ENCODE measurements around the gene COG2.

The COG2 gene

DNA sequence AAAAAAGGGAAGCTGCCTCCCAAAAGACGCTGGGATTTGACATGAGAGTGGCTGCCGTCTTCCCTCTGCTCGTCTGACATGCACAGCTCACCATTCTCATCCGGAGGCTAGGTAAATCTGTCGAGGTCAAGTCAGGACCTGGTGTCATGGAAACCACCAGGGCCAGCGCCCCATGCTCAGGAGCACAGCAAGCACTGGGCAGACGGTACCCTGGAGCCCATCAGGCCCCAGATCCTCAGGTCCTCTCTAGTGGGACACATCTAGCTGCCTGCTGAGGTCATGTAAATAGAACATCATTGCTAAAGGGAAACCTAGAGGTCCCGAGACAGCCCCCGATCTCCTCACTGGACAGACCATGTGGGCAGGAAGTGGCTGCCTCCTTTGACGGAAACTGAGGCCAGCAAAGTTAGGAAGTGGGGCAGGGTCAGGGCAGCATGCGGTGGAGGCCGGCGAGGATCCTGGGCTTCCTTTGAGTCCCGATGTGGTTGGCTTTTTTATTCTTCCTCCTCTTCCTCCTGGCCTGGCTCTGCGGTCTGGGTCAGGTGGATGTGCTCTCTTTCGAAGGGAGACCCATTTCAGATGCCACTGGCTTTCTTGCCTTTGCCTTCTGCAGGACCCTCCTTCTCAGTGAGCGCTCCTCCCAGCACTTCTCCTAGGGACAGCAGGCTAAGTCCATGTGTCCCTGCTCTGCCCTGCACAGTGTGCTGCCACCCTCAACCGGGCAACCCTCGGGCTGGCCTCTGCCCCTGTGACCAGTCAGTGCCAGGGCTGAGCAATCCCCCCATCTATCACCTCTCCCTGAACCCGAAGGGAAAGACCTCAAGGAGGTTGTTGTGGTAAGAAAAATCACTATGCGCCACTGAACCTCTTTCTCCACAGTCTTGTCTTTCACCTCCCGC, 65.7 kb downstream of the COG2 start:
- Histone ChIP-seq H3K36me3 (ENCODE audit: control insufficient read depth, insufficient read depth, low read length) (no peaks in the 10 kb centered on the region), H3K4me1 (ENCODE audit: control insufficient read depth, insufficient read depth, low read length, poor library complexity, severe bottlenecking) (no peaks in the 10 kb centered on the region), H3K27ac (ENCODE audit: low read depth, low read length, severe bottlenecking) (no peak overlapping the region), H3K9me3 (ENCODE audit: control insufficient read depth, low read length) (no peaks in the 10 kb centered on the region), H3K4me3 (ENCODE audit: extremely low read depth, insufficient read depth, low read length, poor library complexity, severe bottlenecking) (no peak overlapping the region)
- 91 to 93% methylated on average over 18 of the region's 22 CpGs for WGBS, 2 experiments (ENCODE audit: insufficient coverage in 2 of 2)

DNA sequence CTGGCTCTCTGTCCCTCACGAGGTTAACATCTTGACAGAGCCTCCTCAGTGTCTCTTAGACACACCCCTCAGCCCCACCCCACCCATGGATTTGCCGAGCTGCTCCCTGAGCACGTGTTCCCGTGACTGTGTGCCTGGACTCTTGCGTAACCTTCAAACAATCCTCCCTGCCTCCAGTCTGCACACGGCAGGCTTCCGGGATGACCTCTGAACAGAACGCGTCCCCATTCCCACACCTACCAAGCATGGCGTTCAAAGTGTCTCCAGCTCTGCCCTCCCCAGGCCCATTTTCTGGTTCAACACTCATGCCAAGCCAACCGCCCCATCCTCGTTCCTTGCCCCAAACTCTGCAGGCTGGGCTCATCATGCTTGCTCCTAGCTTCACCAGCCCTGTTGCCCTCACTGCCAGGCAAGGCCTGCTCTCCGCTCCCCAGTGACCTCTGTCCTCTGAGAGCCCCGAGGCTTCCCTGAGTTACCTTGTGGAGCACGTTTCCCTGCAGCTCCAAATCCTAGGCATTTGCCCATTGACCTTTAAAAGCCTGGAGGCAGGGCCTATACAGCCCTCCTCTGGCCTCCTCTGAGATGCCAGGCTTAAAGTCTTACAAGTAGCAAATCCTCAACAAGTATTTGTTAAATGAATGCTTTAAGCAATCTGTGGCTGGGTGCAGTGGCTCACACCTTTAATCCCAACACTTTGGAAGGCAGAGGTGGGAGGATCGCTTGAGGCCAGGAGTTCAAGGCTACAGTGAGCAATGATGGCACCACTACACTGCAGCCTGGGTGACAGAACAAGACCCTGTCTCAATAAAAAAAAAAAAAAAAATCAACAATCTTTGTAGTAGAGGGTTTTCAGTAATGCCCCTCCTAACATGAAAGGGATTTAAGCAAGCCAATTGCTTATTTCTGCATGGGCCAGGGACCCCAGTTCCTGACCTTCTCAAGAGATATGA, 66.6 kb downstream of the COG2 start:
- Histone ChIP-seq H3K4me3 (ENCODE audit: extremely low read depth, insufficient read depth, low read length, poor library complexity, severe bottlenecking) (no peak overlapping the region), H3K27ac (ENCODE audit: low read depth, low read length, severe bottlenecking) (no peak overlapping the region), H3K36me3 (ENCODE audit: control insufficient read depth, insufficient read depth, low read length) (no peaks in the 10 kb centered on the region), H3K4me1 (ENCODE audit: control insufficient read depth, insufficient read depth, low read length, poor library complexity, severe bottlenecking) (peaks cover 3% of the 10 kb centered on the region), H3K9me3 (ENCODE audit: control insufficient read depth, low read length) (no peaks in the 10 kb centered on the region)
- 87 to 92% methylated on average over 14 to 15 of the region's 16 CpGs for WGBS, 2 experiments (ENCODE audit: insufficient coverage in 2 of 2)

DNA sequence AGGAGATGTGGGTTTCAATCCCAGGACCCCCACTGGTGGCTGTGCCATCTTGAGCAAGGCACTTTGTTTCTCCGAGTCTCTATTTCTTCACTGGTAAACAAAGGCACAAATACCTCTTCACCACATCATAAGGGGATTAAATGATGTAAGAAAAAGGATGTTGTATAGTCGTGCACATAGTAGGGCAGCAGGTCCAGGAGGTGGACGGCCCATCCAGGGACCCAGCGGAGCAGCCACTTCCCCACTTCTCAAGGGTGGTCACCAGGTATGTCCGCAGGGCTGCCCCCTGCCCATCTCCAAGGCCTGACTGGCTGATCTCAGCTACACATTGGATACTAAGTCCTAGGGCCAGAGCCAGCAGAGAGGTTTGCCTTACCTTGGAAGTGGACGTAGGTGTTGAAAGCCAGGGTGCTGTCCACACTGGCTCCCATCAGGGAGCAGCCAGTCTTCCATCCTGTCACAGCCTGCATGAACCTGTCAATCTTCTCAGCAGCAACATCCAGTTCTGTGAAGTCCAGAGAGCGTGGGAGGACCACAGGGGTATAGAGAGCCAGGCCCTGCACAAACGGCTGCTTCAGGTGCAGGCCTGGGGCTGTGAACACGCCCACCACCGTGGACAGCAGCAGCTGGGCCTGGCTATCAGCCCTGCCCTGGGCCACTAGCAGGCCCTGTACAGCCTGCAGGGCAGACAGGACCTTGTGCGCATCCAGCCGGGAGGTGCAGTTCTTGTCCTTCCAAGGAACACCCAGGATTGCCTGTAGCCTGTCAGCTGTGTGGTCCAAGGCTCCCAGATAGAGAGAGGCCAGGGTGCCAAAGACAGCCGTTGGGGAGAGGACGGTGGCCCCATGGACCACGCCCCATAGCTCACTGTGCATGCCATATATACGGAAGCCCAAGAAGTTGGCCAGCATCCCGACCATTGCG, 67.6 kb downstream of the COG2 start:
- Histone ChIP-seq H3K27ac (ENCODE audit: low read depth, low read length, severe bottlenecking) (no peak overlapping the region), H3K36me3 (ENCODE audit: control insufficient read depth, insufficient read depth, low read length) (no peaks in the 10 kb centered on the region), H3K4me3 (ENCODE audit: extremely low read depth, insufficient read depth, low read length, poor library complexity, severe bottlenecking) (no peak overlapping the region), H3K4me1 (ENCODE audit: control insufficient read depth, insufficient read depth, low read length, poor library complexity, severe bottlenecking) (peaks cover 9% of the 10 kb centered on the region), H3K9me3 (ENCODE audit: control insufficient read depth, low read length) (no peaks in the 10 kb centered on the region)
- 88 to 92% methylated on average over 15 to 16 of the region's 18 CpGs for WGBS, 2 experiments (ENCODE audit: insufficient coverage in 2 of 2)

DNA sequence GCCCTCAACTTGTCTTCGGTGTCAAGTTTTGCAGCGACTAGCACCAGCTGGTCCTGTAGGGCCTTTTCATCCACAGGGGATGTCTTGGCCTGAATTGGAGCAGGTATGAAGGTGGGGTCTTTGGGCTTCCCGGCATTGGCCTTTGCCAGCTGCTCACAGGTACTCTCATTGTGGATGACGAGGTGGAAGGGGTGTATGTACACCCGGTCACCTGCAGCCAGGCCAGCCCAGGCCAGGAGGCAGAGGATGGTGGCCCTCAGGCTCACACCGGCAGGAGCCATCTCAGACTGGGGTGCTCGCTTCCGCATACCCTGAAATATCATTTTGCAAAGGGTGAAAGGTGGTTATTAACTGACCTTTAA, 68.2 kb downstream of the COG2 start:
- H3K4me3 ChIP-seq (ENCODE audit: extremely low read depth, insufficient read depth, low read length, poor library complexity, severe bottlenecking) = no peak overlapping the region
- no peaks in the 10 kb centered on the region for H3K36me3 ChIP-seq (ENCODE audit: control insufficient read depth, insufficient read depth, low read length)
- peaks cover 9% of the 10 kb centered on the region for H3K4me1 ChIP-seq (ENCODE audit: control insufficient read depth, insufficient read depth, low read length, poor library complexity, severe bottlenecking)
- H3K9me3 ChIP-seq (ENCODE audit: control insufficient read depth, low read length) = no peaks in the 10 kb centered on the region
- WGBS, 2 experiments (ENCODE audit: insufficient coverage in 2 of 2) = 93 to 98% methylated on average over 5 to 8 of the region's 8 CpGs
- no peak overlapping the region for H3K27ac ChIP-seq (ENCODE audit: low read depth, low read length, severe bottlenecking)

DNA sequence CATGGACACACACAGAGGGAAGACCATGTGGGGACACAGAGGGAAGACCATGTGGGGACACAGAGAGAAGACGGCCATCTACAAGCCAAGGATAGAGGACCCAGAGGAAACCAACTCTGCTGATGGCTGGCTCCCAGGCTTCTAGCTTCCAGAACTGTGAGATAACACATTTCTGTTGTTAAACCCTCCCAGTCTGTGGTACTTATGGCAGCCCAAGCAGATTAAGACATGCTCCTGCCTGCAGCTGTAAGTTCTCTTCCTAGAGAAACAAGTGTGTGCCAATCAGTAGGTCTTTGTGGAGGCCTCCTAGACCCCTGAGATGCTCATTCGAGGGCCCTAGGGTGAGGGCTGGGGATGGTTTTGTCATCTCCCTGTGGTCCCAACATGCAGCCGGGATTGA, 69.0 kb downstream of the COG2 start:
- peaks cover 9% of the 10 kb centered on the region for H3K4me1 ChIP-seq (ENCODE audit: control insufficient read depth, insufficient read depth, low read length, poor library complexity, severe bottlenecking)
- H3K9me3 ChIP-seq (ENCODE audit: control insufficient read depth, low read length) = no peaks in the 10 kb centered on the region
- WGBS, 2 experiments (ENCODE audit: insufficient coverage in 2 of 2) = 83 to 94% methylated on average over 1 to 3 of the region's 3 CpGs
- no peak overlapping the region for H3K27ac ChIP-seq (ENCODE audit: low read depth, low read length, severe bottlenecking)
- H3K4me3 ChIP-seq (ENCODE audit: extremely low read depth, insufficient read depth, low read length, poor library complexity, severe bottlenecking) = no peak overlapping the region
- H3K36me3 ChIP-seq (ENCODE audit: control insufficient read depth, insufficient read depth, low read length) = no peaks in the 10 kb centered on the region

DNA sequence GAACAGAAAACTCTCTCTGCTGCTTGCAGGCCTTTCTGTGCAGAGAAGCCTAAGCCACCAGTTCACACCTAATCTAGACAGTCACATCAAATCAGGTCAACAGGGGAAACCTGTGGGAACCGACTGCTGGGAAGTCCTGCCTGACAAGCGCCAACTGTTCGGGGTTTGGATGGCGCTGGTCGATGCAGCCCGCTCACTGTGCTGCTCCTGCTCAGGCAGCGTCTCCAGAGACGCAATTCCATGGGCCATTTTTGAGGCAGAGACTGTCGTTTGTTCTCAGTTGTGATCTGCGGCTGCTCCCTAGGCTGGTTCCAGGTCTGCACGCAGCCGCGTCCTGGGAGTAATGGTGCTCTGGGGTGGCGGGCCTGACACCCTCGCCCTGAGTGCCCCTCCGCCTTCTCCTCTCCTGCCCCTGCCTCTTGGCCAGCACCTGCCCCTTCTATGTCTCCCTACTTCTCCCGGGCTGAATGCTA, 70.2 kb downstream of the COG2 start:
- H3K4me3 ChIP-seq (ENCODE audit: extremely low read depth, insufficient read depth, low read length, poor library complexity, severe bottlenecking) = no peak overlapping the region
- H3K4me1 ChIP-seq (ENCODE audit: control insufficient read depth, insufficient read depth, low read length, poor library complexity, severe bottlenecking) = peaks cover 9% of the 10 kb centered on the region
- H3K27ac ChIP-seq (ENCODE audit: low read depth, low read length, severe bottlenecking) = no peak overlapping the region
- no peaks in the 10 kb centered on the region for H3K9me3 ChIP-seq (ENCODE audit: control insufficient read depth, low read length)
- 87 to 90% methylated on average over 11 to 17 of the region's 17 CpGs for WGBS, 2 experiments (ENCODE audit: insufficient coverage in 2 of 2)
- H3K36me3 ChIP-seq (ENCODE audit: control insufficient read depth, insufficient read depth, low read length) = no peaks in the 10 kb centered on the region

DNA sequence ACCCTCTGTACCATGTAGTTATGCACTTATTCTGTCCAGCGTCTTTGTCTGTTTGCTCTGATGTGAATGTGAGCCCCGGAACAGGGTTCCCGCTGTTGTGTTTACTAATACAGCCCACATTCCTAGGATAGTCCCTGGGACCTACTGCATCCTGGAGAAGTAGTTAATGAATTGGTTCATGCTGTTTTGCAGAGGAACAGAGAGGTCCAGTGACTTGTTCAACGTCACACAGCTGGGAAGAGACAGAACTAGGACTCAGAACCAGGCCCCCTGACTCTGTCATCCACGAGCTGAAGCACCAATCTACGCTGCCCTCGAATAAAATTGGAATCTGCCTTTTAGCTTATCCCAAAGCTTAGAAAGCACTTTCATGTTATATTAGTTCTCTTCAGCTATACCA, 70.9 kb downstream of the COG2 start:
- Histone ChIP-seq H3K4me3 (ENCODE audit: extremely low read depth, insufficient read depth, low read length, poor library complexity, severe bottlenecking) (no peak overlapping the region), H3K27ac (ENCODE audit: low read depth, low read length, severe bottlenecking) (no peak overlapping the region), H3K4me1 (ENCODE audit: control insufficient read depth, insufficient read depth, low read length, poor library complexity, severe bottlenecking) (peaks cover 9% of the 10 kb centered on the region), H3K36me3 (ENCODE audit: control insufficient read depth, insufficient read depth, low read length) (no peaks in the 10 kb centered on the region), H3K9me3 (ENCODE audit: control insufficient read depth, low read length) (no peaks in the 10 kb centered on the region)
- WGBS, 2 experiments (ENCODE audit: insufficient coverage in 2 of 2) = 80 to 86% methylated on average over 5 to 7 of the region's 7 CpGs

DNA sequence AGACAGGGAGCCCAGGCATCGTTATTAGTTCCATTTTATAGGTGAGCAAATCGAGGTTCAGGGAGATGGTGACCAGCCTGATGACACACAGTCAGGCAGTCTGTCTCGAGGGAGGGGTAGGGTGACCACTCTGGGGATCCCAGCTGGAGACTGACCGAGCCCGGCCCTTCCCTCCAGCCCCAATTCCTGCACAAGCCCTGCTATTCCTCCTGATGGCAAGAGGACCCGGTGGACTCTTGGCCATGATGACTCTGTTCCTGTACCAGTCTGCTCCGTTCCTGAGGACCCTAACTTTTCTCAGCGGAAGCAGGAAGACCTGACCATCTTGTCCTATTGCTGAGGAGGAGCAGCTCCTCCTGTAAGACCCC, 71.2 kb downstream of the COG2 start:
- Histone ChIP-seq H3K36me3 (ENCODE audit: control insufficient read depth, insufficient read depth, low read length) (no peaks in the 10 kb centered on the region), H3K27ac (ENCODE audit: low read depth, low read length, severe bottlenecking) (no peak overlapping the region), H3K9me3 (ENCODE audit: control insufficient read depth, low read length) (no peaks in the 10 kb centered on the region), H3K4me3 (ENCODE audit: extremely low read depth, insufficient read depth, low read length, poor library complexity, severe bottlenecking) (no peak overlapping the region), H3K4me1 (ENCODE audit: control insufficient read depth, insufficient read depth, low read length, poor library complexity, severe bottlenecking) (peaks cover 9% of the 10 kb centered on the region)
- WGBS, 2 experiments (ENCODE audit: insufficient coverage in 2 of 2) = 91 to 92% methylated on average over 7 of the region's 8 CpGs

DNA sequence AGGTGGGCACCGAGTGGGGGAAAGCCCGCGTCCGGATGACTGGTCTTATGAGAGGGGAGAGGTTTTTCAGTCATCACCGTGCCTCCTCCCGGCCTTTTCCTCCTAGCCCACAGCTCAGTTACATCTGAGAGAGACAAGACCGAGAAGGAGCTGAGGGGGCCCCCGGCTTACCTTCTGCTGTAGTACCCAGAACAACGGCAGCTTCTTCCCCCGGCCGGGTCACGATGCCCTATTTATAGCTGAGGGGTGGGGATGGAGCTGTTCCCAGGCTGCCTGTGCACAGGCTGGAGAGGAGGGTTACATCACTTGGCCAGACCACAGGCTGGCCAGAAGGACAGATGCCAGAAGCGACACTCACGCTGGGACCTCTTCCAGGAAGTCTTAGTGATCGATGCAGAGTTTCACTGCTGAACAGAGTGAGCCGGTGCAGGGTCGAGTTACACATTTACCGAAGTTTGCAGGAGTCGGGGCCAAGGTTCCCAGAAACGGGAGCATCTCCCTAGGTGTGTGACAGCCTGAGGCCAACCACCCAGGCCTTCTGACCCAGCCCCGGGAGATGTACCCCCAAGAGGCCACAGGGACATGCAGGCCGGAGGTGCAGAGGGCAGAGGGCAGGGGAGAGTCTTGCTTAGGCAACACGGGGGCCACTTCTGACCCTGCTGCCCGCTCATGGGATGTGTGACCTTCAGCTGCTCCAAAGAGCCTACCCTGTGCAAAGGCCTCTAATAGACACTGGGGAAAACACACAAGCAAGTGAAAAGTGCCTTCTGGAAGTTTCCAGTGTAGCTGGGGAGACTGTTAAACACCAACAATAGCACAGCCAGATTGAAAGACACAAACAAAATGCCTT, 71.9 kb downstream of the COG2 start, which contains the start of gene AGT:
AGT (minus strand) TSS at position 208 of the 850 bp plus-strand sequence. CDS start 3,299 bp downstream, outside the sequence.
- whole genome bisulfite sequencing, 2 experiments (ENCODE audit: insufficient coverage in 2 of 2) = 69 to 75% methylated on average over 11 to 17 of the region's 24 CpGs
- Histone ChIP-seq H3K27ac (ENCODE audit: low read depth, low read length, severe bottlenecking) (no peak within 1 kb of the TSS), H3K9me3 (ENCODE audit: control insufficient read depth, low read length) (no peaks in the 10 kb centered on the region), H3K4me1 (ENCODE audit: control insufficient read depth, insufficient read depth, low read length, poor library complexity, severe bottlenecking) (peaks cover 9% of the 10 kb centered on the region), H3K4me3 (ENCODE audit: extremely low read depth, insufficient read depth, low read length, poor library complexity, severe bottlenecking) (no peak within 1 kb of the TSS), H3K36me3 (ENCODE audit: control insufficient read depth, insufficient read depth, low read length) (no peaks in the 10 kb centered on the region)
